Fibroblast of upper back skin (primary cell): ENCODE data around the gene TPM1.

Source experiments
- DNase-seq: peaks from one replicate; pipeline ENCODE4 v3.0.0-alpha.2; 2013

The TPM1 gene

DNA sequence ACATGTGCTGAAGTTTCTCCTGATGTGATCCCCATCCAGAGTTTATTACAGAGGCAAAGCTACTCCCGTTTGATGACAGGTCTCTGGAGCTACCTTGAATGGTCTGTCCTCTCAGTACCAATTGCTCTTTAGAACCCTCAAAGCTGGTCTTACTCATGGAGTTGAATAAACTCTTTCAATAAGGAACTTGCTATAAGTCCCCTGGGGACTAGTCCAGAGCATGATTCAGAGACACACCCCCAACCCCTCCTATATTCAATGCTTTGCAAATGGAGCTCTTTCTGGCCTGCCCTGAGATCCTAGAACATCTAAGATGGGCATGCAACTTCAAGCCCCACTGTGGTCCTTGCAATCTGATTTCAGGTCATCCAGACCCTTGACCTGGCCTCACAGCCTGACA is 23.9 kb upstream of the TPM1 start:
- peak; percentile 75 for DNase-seq

DNA sequence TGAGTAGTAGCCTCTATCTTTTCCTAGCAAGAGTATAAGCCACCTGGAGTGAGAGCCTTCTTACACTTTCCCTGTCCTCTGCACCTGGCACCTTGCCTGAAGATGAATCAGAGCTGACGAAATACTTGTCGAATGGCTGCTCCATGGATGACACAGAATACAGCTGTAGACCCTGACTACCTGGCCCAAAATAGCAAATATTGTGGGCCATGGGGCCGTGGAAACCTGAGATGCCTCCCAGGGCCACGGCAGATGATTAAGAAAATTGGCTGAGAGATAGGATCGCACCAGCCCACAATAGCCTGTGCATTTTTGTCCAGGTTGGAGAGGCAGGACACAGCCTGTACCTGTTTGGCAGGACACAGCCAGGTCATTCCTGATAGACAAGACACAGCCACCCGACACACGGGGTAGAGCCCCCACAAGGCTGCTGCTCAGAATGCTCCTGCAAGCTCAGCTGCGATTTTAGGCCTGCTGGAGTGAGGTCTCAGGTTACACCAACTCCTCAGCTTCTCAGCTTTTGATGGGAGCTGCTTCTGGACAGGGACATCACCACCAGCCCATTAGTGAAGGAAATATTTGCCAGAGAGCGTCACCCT is 22.9 kb upstream of the TPM1 start:
- peak; percentile 91 for DNase-seq

DNA sequence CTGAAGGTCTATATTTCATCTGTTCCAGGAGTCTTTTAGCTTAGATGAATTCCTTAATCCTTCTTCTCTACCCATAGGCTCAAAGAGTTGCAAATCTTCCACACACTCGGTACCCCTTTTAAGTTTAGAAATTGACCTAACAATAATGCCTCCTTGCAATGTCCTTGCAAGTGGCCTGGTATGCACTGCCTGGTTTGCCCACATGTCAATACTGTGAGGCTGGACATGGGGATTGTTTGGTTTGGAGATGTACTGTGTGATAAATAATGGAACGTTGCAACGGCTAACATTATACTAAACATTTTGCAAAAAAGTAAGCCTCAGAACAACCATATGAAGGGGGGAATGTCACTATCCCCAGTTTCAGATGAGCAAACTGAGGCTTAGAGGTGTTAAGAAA is 22.4 kb upstream of the TPM1 start:
- DNase-seq, result no peak

DNA sequence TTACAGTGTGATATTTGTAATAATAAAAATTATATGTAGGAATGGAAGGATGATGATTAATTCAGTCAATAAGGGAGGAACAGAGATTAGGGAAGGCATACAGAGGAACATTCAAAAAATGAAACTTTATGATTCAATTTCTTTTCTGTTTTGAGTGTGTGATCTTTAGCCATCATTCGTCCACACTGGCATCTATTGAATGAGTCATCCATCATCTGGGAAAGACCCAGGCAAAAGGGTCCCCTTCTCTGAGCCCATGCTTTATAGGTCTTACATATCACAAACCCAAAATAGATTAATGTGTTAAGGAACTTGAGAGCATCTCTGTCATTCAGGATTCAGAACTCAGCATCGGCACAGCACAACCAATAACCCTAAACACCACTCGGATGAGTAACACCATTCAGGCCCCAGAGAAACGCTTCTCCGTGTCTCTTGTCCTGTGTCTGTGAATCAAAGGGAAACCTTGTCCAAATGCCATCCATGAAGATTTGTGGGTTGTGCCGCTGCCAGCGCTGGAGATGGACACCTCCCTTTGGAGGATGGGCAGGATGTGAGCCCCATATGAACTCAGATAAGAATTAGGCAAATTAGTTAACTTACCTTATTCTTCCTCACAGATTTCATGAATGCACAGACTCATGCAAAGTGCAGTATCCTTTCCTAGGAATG is 21.7 kb upstream of the TPM1 start:
- DNase-seq, result no peak

DNA sequence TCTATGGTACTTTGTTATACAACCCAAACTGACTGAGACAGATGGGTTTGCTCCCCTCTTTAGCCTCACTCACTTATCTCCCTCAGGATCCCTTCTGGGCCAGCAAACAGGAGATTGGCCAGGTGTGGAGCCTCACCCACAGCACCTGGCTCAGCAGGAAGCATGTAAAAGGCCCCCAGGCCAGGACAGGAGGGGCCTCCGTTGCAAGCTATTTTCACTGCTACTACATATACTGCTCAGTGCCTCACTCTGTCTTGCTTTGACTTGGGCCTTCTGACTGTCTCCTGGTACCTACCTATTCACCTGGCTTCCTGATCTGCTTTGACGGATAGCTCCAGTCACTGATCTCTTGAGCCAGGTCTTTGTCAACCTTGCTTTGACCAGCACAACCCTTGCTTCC is 20.4 kb upstream of the TPM1 start:
- DNase-seq, result no peak

DNA sequence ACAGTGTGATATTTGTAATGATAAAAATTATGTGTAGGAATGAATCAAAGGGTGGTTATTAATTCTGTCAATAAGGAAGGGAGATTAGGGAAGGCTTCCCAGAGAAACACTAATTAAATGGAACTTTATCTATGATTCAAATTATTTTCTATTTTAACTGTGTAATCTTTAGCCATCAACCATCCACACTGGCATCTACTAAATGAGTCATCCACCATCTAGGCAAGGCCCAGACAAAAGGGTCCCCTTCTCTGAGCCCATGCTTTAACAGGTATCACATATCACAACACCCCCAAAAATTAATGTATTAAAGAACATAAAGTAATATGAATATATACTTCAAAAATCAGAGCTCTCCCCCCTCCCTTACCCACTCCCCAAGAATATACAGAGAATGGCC is 19.9 kb upstream of the TPM1 start:
- DNase-seq, result no peak

DNA sequence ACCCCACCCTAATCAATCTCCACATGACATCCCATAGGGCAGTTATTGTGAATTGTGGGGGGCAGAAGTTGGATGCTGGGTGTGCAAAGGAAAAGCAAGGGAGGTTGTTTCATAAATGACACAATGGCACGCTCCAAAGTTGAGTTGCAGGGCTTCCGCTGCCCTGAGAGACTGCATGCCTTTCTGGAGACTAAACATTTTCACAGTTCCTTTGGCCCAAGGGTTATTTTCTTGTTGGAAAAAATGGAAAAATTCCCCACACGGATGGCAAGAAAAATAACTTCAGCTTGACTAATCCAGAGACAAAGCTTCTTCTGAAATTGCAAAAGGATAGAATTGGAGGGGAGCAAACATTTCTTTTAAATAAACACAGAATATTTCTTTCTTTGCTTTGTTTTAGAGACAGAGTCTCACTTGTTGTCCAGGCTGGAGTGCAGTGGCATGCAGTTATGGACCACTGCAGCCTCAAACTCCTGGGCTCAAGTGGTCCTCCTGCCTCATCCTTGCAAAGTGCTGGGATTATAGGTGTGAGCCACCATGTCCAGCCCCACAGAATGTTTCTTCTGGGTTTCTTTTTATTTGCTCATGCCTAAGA is 19.1 kb upstream of the TPM1 start:
- DNase-seq, result peak; percentile 86

DNA sequence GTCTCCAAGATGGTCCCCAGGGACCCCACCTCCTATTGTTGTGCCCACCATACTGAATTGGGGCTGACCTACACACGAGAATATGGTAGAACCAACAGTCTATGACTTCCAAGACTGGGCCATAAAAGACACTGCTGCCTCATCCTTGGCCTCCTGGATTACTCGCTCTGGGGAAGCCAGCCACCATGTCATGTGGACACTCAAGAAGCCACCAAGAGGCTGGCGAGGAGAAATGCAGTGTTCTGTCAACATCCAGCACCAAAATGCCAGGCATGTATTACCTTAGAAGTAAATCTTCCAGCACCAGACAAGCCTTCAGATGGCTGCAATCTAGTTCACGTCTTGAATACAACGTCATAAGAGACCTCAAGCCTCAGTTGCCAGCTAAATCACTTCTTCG is 17.1 kb upstream of the TPM1 start:
- DNase-seq, result no peak

DNA sequence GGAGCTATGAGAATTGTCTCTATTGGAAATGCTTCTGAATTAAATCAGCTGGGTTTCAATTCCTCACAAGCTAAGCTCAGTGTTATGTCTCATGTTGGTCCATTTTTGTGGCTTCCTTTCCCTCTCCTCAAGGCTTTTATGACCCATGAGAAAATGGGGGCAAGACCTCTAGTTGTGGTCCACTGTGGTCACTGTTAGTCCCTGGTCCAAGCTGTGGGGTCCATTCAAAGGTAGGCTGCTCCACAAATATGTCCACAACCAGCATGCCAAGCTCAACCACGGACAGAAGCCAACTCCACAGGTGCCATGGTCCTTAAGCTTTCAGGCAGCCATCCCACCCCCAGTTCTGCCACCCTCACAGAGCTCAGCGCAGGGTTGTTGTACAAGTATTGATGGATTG is 14.9 kb upstream of the TPM1 start:
- DNase-seq, result no peak

DNA sequence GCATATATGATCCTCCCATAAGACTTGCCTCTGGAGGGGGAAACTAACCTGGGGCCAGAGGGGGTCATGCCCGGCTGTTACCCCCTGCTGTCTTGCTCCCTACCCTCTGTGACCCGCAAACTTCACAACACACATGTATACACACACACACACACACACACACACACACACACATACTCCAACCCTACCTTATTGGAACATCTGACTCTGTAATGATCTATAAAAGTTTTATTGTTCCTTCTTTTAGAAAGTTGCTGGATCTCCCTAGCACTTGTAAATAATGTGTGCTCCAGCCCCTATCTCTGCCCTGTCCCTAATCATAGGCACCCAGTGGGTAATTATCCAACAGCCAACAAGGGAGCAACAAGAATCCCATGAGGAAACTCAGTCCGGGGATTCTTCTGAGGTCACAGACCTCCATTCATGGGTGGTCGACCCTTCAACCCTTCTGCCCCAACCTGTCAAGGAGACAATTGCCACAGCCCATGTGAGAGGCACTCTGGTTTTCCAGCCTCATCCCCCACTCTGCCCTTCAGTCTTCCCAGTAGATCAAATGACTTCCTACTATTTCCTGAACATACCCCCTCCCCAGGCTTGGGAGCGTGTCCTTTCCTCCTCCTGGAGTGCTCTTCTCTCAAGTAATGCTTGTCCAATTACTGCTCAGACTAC is 14.0 kb upstream of the TPM1 start:
- no peak for DNase-seq

DNA sequence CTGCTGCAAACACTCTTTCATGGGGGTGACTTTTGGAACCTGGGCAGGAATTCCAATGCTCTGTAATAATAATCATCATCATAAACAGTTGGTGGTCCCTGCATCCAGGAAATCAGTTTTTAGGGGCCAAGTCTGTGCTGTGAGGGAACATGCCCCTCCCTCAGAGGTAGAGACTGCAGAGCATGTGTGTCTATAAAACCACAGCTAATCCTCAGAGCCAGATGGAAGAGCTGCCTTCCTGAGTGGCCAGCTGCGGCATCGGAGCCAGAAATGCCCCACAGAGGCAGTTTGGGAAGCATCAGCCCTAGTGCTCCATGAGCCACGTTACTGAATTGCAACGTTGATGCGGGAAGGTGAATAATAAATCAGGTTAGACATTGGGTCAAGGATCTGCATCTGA is 12.9 kb upstream of the TPM1 start:
- DNase-seq, result peak; percentile 49

DNA sequence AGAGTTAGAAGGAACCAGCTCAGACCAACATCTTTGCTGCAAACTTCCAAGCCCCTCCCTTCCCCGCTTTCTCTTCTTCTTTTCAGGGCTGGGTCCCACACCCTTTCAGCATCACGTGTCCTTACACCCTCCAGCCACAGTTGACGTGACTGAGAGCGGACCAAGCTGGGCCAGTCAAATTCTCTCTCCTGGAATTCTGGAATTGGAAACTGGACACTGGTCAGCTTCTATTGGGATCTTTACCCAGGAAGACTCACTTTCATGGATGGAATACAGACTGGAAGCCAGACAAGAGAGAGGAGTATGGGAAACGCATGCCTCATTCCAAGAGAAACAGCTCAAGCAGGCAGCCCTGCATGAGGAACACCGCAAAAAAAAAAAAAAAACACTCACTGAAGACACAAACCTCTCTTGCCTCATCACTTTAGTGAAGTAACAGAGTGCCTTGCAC is 12.4 kb upstream of the TPM1 start:
- DNase-seq, result peak; percentile 78

DNA sequence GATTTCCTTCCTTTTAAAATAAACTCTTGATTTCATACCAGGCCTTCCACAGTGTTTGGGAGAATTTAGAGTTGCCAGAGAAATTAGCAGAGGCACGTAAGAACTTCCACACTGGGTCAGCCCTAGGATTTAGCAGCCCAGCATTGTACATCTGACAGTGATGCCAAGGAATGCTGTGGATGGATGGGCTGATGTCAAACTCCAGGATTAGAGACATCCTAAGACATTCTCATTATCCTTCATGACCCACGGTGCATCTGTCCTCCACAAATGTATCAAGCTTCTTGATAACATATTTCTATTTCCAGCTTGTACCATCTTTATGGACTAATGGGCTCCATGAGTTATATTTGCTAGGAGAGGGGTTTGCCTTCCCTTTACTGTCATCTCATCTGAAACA is 8.0 kb upstream of the TPM1 start:
- no peak for DNase-seq

DNA sequence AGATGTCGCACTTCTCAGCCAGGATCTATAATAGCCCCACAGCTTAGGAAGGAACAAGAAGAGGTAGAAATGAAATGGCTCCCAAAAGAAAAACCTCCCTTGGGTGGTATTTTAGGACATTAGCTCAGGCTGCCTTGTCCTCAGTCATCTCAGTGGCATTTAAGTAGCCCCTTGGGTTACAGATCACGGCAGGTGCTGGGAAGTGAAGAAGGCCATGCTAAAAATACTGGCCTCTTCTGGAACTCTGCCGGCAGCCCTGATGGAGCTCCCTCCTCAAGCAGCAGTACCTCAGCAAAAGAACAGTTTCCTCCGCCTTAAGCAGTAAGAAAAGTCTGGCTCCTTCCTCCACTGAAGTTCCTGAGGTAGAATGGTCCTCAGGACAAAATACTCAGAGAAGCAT is 7.3 kb upstream of the TPM1 start:
- DNase-seq, result no peak

DNA sequence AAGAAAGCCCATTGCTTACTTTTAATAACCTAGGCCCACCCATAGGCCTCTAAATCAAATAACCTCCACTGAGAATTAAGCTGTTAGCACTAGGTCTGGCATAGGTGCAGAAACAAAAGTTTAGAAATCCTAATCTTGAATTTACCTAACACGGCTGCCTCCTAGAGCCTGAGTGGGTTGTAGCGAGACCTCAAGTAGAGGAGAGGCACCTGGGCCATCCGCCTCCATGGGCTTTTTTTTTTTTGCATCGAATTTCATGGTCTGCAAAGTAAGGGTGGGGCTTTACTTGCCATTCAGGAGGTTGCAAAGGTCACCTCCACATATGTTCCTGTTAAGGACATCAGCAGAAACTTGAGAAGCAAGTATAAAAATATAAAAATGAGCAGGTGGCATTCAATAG is 6.6 kb upstream of the TPM1 start:
- no peak for DNase-seq

DNA sequence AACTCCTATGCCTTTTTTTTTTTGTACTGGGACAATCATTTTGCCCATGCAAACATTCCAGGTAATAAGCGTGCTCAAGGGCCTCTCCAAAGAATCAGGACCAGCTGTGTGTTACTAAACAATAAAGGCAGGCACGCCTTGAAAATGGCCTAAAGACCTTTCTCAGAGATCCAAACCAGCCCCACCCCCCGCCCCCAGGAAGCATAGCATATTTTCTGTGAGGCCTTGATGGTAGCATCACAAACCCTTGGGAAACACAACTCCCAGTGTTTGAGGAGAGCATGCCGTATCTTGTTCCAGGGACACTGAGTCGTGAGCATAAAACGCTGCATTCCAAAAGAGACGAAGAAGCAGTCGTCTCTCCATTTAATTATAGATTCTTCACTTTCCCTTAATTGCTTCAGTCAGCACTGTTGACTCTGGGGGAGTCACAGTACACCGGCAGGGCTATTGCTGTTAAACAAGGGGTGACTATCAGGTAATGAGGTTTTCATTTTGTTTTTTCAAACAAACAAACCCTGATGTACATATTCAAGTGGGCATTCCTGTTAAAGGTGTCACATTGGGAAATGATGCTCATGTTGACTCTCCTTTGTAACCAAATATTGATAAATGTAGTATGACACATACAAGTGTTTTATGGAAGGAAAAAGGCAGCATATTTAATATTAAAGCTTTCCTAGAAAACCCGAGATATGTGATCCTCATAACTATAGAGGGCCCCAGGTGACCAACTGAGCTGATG is 4.4 kb upstream of the TPM1 start:
- DNase-seq, result no peak

DNA sequence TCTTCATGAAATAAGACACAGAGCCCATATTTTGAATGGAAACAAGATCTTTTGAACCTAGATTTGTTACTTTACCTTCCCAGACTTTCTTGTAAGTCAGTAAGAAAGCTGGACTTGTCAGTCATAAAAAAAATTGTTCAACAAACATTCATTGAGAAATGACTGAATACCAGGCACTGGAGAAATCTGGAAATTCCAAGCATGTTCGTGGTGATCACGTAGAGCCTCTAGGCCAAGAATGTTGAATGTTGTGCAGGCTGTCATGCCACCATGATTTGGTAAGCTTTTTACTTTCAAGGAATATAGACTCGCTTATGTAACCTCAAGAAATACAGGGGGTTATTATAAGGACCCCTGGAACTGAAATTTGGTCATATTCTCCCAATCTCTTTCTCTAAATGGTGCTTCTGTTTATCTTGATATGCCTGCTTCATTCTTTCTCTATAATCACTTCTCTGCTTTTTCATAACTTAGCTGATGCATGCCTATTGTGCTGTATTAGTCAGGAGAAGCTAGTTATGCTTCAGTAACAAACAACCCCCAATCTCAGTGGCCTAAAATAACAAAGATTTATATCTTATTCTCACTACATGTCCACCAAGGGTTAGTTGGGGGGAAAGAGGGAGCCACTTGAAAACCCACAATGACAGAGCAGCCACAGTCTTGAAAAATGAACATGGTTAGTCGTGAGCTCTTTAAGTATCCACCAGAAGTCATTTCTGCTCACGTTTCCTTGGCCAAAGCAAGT is 3.4 kb upstream of the TPM1 start:
- peak; percentile 95 for DNase-seq

DNA sequence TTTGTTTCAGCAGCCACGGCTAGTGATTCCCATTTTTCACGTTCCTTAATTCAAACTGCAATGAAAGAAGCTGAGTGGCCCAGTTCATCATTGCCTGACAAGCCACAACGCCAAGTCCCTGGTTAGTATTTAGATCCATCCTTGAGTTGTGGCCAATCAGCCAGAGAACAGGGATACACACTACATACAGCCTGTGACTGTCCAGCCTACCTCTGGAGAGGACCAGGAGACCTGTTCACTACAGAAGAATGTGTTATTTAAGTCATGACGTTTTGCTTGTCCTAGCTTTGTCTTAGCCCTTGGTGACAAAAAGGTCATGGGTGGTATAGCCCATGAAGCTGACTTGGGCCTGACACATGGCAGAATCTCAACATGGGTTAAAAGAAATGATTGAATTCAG is 2.7 kb upstream of the TPM1 start:
- no peak for DNase-seq

DNA sequence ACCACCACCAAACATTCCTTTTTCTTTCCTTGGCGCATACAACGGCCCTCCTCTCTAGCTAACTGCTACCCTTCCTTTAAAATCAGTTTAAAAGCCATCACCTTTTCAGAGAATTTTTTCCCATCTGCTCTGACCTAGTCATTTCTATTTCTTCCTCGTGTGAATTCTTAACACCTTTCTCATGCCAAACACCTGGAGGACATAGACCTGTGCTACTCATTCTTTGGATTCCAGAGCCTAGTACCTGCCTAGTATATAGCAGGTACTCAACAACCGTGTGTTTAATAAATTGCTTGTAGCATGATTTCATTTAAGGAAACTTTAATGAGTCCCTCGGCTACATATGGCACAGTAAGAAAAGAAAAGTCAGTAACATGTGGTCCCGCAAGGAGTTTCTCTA is 2.0 kb upstream of the TPM1 start:
- no peak for DNase-seq

DNA sequence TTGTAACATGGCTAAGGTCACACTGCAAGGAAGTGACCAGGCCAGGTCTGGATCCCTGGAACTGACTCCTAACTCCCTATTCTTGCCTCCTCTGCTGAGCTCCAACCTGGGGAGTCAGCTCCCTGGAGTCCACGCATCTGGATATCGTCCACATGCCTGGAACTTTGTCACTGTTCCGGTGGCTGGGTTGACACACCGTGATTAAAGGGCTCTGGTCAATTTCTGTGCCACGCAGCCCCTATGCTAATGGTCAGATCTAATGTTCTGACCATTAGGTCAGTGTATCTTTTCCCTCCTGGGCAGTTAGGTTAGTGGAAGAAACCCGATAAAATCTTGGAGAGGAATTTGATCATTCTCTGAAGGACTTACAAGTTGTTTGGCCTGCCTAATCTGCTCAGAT is 1.6 kb upstream of the TPM1 start:
- no peak for DNase-seq

DNA sequence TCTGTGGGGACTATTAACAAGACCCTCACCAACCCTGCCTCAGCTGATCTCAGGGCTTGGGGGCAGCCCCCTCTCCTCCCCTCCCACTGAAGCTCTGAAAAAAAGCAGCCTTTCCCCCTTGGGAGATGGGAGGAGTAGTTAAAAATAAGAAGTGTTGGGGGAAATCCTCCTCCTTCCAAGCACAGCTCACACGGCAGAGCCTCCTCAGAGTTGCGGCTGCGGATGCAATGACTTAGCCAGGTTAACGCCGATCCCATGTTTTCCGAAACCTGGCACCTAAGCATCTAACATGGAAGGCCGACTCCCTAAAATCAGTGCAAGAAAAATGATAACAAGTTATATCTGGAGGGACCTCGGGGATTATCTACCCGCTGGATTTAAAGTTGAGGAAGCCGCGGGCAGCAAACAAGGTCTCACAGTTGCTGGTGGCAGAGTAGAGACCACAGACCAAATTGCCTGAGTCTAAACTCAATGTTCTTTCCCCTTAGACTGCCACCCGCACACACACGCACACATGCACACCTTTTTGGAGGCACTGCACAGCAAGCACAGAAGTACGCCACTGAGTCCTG is 1.1 kb upstream of the TPM1 start:
- DNase-seq, result peak; percentile 15

DNA sequence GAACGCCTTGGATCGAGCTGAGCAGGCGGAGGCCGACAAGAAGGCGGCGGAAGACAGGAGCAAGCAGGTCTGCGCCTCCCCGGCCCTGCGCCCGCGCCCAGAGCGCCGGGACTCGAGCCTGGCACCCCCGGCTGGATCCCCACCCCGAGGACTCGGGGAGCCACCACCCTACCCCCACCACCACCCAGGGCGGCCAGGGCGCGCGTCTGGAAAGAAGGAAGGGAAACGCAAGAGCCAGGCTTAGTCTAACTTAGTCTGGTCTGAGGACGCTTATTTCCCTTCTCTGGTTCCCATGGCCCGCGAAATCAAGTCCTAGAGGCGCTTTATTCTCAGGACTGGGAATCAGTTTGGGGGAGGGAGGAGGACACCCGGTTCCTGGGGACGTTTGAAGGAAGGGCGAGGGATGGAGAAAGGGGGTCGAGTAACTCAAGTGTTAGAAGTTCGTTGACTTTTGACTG is 359 bp downstream of the TPM1 start:
- no peak for DNase-seq
